GM21825 (cell line): ENCODE data around the gene POLE.

Experiments used
- ATAC-seq: cut with Tn5 transposase; IDR thresholded peaks from one replicate; pipeline ENCODE4 v1.9.1; 2021; ENCODE audit warnings: mild to moderate bottlenecking, moderate library complexity; ENCODE audit not compliant: unreplicated experiment

POLE gene

GRCh38 chr12:132653567-132654290, 33.4 kb downstream of the POLE start:
- no peak for ATAC-seq

DNA sequence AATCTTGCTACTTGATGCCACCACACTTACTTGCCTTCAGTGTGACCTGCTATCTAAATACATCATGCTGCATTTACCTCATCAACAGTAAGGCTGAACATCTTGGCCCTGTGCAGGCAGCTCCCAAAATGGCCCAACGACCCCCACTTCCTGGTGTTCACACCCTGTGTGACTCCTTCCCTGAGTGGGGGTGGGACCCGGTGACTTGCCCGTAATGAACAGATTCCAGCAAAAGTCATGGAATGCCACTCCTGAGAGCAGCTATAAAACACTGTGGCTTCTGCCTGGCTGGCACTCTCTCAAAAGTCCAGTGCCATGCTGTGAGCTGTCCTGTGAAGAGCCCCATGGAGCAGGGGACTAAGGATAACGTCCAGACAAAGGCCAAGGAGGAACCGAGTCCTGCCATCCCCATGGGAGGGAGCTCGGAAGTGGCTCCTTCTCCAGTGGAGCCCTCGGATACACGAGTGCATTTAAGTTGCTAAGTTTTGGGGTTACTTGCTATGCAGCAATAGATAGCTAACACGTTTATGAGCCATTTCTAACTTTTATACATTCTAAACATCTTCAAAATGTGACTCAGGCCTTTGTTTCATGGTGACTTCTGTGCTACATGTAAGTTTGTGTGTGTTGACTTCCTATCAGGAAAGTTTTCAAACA, 35.6 kb downstream of the POLE start:
- ATAC-seq = no peak

DNA sequence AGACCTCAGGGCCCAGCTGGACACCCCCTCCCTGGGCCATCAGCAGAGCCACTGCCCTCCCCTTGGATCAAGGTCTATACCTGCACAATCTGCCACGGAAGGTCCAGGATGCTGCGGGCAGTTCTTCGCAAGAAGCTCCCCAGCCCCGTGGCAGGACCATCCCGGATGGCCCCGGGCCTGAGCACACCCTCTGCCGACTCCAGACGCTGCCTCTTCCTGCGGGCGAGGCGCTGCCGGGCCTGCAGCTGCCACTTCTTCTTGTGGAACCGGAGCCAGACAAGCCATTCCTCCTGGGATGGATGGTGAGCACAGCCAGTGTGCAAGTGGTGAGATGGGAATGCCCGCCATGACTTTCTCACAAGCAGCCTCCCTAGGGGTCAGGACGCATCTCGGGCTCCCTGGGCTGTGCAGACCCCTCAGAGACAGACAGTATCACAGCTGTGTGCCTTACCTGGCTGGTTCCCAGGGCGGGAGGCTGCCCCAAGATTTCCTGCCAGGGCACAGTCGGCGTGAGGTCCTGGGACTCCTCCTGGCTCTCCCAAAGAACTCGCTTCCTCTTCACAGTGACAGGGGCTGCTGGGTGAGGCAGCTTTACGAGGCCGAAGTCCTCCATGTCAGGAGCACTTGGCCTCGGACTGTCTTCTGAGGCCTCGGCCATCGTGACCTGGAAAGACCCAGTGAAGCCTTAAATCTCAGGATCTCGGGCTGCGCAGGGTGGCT, 37.8 kb downstream of the POLE start:
- ATAC-seq = no peak

DNA sequence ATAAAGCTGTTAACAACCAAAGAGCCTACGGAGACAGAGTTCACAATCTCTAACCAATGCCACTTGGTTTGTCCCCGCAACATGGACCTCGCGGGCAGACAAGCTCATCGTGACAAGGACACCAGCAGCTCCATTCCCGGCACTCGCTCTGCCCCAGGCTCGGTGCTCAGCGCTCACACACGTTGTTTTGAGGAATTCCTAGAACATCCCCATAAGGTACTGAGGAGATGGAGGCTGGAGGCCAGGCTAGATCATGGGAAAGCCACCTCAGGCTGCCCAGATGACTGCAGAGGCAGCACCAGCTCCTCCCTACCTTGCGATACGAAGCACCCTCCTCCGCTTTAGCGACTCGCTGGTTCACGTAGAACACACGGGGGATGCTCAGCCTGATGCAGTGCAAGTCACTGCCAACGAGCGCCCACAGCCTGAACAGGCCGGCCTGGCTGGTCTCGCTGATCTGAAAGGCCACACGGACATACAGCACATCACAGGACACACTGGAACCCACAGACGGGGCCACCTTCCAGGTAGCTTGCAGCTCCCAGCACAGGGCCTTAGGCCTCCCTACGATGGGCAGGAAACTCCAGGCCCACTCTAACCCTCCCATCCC, 38.4 kb downstream of the POLE start:
- ATAC-seq = no peak

DNA sequence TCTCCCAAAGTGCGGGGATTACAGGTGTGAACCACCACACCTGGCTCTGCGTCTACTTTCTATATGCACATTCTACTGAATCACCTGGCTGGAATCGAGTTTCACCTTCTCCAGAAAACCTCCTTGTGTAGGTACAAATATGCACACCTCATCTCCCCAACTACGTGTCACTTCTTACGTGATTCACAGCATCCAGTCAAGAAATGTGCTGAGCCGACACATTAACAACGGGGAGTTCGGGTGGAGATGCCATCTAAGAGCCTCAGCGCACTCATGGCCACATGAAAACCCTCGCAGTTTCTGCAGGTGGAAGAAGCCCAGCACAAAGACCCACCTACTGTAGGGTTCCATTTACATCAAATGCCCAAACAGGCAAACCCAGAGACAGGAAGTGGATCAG, 39.3 kb downstream of the POLE start:
- ATAC-seq = no peak

- no peak for ATAC-seq
Observed at GRCh38 chr12:132646850-132647249, 40.3 kb downstream of the POLE start.

DNA sequence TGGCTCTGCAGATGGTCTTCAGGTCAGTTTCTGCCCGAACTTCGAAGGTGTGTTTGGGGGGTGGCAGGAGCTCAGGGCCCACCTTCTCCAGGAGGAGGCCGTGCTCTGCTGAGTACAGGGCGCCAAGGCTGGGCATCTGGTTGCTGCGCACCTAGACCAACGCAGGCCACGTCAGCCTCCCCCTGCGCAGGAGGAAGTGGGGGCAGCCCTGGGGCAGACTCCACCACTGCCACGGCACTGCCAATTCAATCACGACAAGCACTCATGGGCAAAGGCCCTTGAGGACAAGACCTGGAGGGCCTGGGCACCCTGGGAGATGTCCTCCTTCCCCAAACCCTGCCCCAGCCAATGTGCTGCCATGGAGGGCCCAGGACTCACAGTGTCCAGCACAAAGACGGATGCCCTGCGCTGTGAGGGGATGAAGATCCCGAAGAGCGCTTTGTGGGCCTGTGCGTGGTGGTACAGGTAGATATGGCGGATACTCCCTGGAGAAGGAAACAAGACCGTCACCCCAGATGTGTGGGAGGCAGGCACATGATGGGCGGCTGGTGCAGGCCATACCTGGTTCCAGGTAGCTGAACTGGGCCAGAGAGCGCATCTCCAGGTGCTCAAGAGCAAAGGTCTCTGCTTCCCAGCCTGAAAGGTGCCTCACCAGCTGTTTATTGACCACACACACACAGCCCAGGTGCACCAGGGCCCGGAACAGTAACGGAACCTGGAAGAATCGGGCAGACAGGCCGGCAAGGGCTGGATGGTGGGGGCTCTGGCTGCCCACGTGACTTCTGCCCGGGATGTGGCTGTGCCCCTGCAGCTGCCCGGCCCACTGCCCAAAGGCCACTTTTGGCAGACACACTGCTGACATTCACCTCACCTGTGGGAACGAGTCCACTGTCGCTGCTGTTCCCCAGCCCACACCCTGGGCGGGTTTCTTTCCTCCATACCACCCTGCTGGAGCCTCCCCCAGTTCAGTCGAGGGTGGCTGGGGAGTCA, 44.0 kb downstream of the POLE start:
- no peak for ATAC-seq

- ATAC-seq = no peak
Observed at GRCh38 chr12:132641811-132642650, 45.1 kb downstream of the POLE start.

DNA sequence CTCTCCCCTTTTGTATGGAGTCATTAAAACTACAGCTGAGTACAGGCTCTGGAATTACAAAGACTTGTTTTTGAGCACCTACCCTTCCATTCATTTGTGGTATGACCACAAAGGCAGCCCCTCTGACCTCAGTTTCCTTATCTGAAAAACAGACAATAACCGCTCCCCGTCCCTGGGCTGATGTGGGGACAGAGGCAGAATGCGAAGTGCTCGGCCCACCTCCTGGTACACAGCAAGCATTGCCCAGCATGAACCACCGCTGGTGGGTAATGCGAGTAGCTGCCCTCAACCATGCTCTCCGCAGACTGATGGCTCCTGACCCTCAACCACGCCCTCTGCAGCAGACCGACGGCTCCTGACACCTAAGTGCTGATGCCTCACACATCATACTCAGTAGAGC, 46.2 kb downstream of the POLE start:
- ATAC-seq = no peak

GRCh38 chr12:132639956-132640520, 47.1 kb downstream of the POLE start:
- no peak for ATAC-seq

DNA sequence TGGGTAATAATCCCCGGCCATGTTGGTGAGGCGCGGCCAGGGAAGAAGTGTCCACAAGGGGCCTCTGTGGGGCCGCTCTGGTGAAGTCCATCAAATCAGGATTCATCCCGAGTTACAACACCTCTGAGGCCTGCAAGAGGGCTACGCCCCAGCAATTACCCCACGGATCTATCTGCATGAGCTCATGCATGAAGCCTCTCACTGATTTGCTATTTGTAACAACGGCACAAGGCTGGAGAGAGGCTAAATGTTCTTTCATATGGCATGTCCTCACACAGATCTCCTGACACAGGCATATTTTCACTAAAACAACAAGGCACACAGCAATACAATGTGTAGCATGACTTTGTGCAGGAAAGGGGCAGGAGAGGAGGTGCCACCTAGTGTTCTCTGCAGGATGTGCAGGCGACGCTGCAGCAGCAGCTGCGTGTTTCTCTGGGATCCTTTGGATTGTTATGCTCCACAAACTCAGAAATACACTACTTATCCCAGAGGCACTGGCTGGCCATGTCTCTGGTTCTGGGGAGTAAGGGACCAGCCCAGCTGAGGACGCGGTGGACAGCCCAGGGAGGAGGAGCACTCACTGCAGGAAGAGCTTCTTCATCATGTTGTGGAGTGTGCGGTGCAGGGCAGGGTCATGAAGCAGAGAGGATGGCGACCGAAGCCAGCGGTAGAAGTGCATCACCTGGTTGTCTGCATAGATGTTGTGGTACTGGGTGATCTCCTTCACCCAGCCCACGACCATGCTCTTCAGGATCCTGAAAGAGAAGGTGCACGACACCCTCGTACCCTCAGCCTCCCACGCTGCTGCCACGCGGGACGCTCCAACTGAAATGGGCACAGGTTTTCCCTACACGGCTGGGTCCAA, 48.4 kb downstream of the POLE start:
- no peak for ATAC-seq

DNA sequence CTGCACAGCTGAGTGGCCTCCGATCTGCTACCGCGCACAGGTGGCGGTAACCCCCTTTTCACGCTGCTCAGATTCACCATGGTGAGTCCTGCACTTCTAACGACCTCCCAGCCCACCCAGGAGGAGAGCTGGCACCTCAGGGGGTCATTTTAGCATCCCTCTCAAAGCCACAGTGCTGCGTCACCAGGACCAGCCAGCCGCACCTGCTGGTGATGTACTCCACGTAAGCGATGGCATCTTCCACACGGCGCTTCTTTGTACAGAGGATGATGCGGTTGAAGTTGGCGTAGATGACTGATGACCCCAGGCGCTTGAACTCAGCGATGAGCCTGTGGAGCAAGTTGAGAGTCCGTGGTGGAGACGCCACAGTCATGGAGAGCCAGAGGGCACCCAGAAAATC, 49.3 kb downstream of the POLE start:
- ATAC-seq = no peak

GRCh38 chr12:132635076-132635955, 51.8 kb downstream of the POLE start:
- no peak for ATAC-seq

- ATAC-seq = no peak
Observed at GRCh38 chr12:132634411-132634990, 52.6 kb downstream of the POLE start.

DNA sequence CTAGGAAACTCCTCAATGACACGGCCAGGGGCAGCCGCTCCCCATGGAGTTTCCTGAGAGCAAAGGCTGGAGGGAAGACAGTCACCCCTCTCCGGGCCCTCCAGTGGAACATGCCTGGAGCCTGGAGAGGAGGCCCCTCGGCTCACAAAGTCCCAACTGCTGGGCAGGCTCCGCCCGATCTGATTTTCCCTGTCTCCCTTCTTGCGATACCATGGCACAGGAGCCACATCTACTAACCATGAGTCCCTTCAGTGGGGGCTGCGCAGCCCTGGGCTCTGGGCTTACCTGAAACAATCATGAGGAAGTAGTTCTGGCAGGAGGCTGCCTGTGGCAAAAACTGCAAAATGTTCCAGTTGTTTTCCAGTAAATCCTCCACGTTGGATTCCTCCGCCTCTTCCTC, 53.2 kb downstream of the POLE start:
- no peak for ATAC-seq

GRCh38 chr12:132633398-132633797, 53.7 kb downstream of the POLE start:
- ATAC-seq = no peak
